GM23338 (cell line): ENCODE measurements around the gene TMEM123. TPM values are rescaled to one million over a fixed set of nuclear protein-coding genes. Genes with fewer than 3 reads are reported as not detected.

Experiments
- ATAC-seq: fragments of 200-7000 bp; cut with Tn5 transposase; 3 replicates; pipeline ENCODE4 v1.9.1; 2020
- DNase-seq: peaks from one replicate; pipeline ENCODE4 v3.0.0-alpha.2; 2015; ENCODE audit warnings: low spot score
- H2AFZ ChIP-seq: fragments of 200-600 bp; sonication (generic); 2 replicates; pipeline ENCODE4 v1.8.0; 2016; ENCODE audit warnings: antibody characterized with exemption, mild to moderate bottlenecking, moderate library complexity
- H3F3A ChIP-seq: fragments of 200-600 bp; sonication (generic); replicated peaks from 2 replicates; pipeline ENCODE4 v1.8.0; 2017; ENCODE audit warnings: antibody characterized with exemption, mixed run types, low read depth
- H3K27ac ChIP-seq: fragments of 200-600 bp; sonication (generic); 2 replicates; pipeline ENCODE4 v1.6.1; 2016; ENCODE audit warnings: low read depth
- H3K27me3 ChIP-seq: fragments of 200-600 bp; sonication (generic); 2 replicates; pipeline ENCODE4 v1.8.0; 2016; ENCODE audit warnings: mild to moderate bottlenecking, mixed run types, moderate library complexity; ENCODE audit not compliant: insufficient read depth
- H3K36me3 ChIP-seq: fragments of 200-600 bp; sonication (generic); 2 replicates; pipeline ENCODE4 v1.8.0; 2016; ENCODE audit warnings: mild to moderate bottlenecking; ENCODE audit not compliant: insufficient read depth
- H3K4me1 ChIP-seq: fragments of 200-600 bp; sonication (generic); 2 replicates; pipeline ENCODE4 v1.8.0; 2016; ENCODE audit warnings: mild to moderate bottlenecking, moderate library complexity; ENCODE audit not compliant: insufficient read depth
- H3K4me2 ChIP-seq: fragments of 200-600 bp; sonication (generic); 2 replicates; pipeline ENCODE4 v1.7.1; 2017; ENCODE audit warnings: mixed run types
- H3K4me3 ChIP-seq: fragments of 200-600 bp; sonication (generic); 2 replicates; pipeline ENCODE4 v1.6.1; 2016; ENCODE audit warnings: mixed run types
- H3K79me2 ChIP-seq: fragments of 200-600 bp; sonication (generic); replicated peaks from 2 replicates; pipeline ENCODE4 v1.8.0; 2017; ENCODE audit warnings: mild to moderate bottlenecking; ENCODE audit not compliant: insufficient read depth
- H3K9me2 ChIP-seq: fragments of 200-600 bp; sonication (generic); 2 replicates; pipeline ENCODE4 v1.8.0; 2017; ENCODE audit not compliant: insufficient read depth
- H4K20me1 ChIP-seq: fragments of 200-600 bp; sonication (generic); replicated peaks from 2 replicates; pipeline ENCODE4 v1.8.0; 2017; ENCODE audit warnings: mild to moderate bottlenecking; ENCODE audit not compliant: insufficient read depth
- H3K27ac Mint-ChIP-seq: 2 replicates; pipeline ENCODE4 v1.8.0; 2020; ENCODE audit warnings: inconsistent platforms, mild to moderate bottlenecking, moderate library complexity, mixed read lengths
- H3K27me3 Mint-ChIP-seq: 3 replicates; pipeline ENCODE4 v1.8.0; 2022; ENCODE audit warnings: low read depth, mild to moderate bottlenecking, moderate library complexity, mixed read lengths, inconsistent platforms; ENCODE audit not compliant: insufficient read depth, poor library complexity
- H3K36me3 Mint-ChIP-seq: 3 replicates; pipeline ENCODE4 v1.8.0; 2021; ENCODE audit warnings: low read depth, mild to moderate bottlenecking, inconsistent platforms, moderate library complexity, mixed read lengths
- H3K4me1 Mint-ChIP-seq: 3 replicates; pipeline ENCODE4 v1.8.0; 2020; ENCODE audit warnings: mild to moderate bottlenecking, inconsistent platforms, mixed read lengths
- H3K4me3 Mint-ChIP-seq: 3 replicates; pipeline ENCODE4 v1.8.0; 2021; ENCODE audit warnings: moderate library complexity, mild to moderate bottlenecking, inconsistent platforms, mixed read lengths
- H3K9me3 Mint-ChIP-seq: 3 replicates; pipeline ENCODE4 v1.8.0; 2020; ENCODE audit warnings: moderate library complexity, mild to moderate bottlenecking, inconsistent platforms, mixed read lengths
- CREB1 ChIP-seq: fragments of 250-450 bp; sonication (Bioruptor Pico); IDR thresholded peaks from 2 replicates; pipeline ENCODE4 v1.5.0; 2020; ENCODE audit warnings: low read depth, mild to moderate bottlenecking, moderate library complexity
- ETS1 ChIP-seq: IDR thresholded peaks from 2 replicates; pipeline ENCODE4 v1.6.1; 2016; ENCODE audit warnings: antibody characterized with exemption
- EZH2 ChIP-seq: fragments of 200-600 bp; sonication (generic); IDR thresholded peaks from one replicate; pipeline ENCODE4 v1.8.0; 2017; ENCODE audit warnings: antibody characterized with exemption, mild to moderate bottlenecking, low read depth; ENCODE audit not compliant: unreplicated experiment
- EZH2phosphoT487 ChIP-seq: fragments of 200-600 bp; sonication (generic); IDR thresholded peaks from one replicate; pipeline ENCODE4 v1.8.1; 2018; ENCODE audit warnings: antibody characterized with exemption; ENCODE audit not compliant: unreplicated experiment
- JUNB ChIP-seq: IDR thresholded peaks from one replicate; pipeline ENCODE4 v1.6.1; 2016; ENCODE audit warnings: antibody characterized with exemption; ENCODE audit not compliant: unreplicated experiment
- NANOG ChIP-seq: IDR thresholded peaks from 2 replicates; pipeline ENCODE4 v1.6.1; 2016; ENCODE audit warnings: antibody characterized with exemption, borderline replicate concordance
- POLR2AphosphoS5 ChIP-seq: IDR thresholded peaks from 2 replicates; pipeline ENCODE4 v1.6.1; 2016; ENCODE audit warnings: antibody characterized with exemption, low read depth
- STAT1 ChIP-seq: IDR thresholded peaks from one replicate; pipeline ENCODE4 v1.6.1; 2016; ENCODE audit warnings: antibody characterized with exemption; ENCODE audit not compliant: unreplicated experiment
- ZNF114 ChIP-seq: fragments of 250-450 bp; sonication (Bioruptor Pico); IDR thresholded peaks from 2 replicates; pipeline ENCODE4 v1.5.0; 2020; ENCODE audit warnings: mild to moderate bottlenecking, moderate library complexity
- ZNF331 ChIP-seq: fragments of 250-450 bp; sonication (Bioruptor Pico); IDR thresholded peaks from 2 replicates; pipeline ENCODE4 v1.5.0; 2020; ENCODE audit warnings: low read depth, mild to moderate bottlenecking, moderate library complexity
- ZNF462 ChIP-seq: fragments of 250-450 bp; sonication (Bioruptor Pico); IDR thresholded peaks from 2 replicates; pipeline ENCODE4 v1.5.0; 2020; ENCODE audit warnings: mild to moderate bottlenecking, moderate library complexity
- polyA plus RNA-seq: library from polyadenylated mRNA; unstranded; fragments of >200 nt; fragmentation: Nextera tagmentation; extraction: Ambion mirVana; gene quantifications from 2 replicates; pipeline ENCODE4 v1.2.1, GENCODE V29; 2016
- total RNA-seq: library from RNA; depleted of rRNA; stranded (reverse); fragments of >200 nt; shearing (Covaris generic); gene quantifications from 2 replicates; pipeline ENCODE4 v1.2.3, GENCODE V29; 2014
- TF ChIP-seq, protein P1 (sequence below), 2 experiments: fragments of 200-600 bp in 1 of 2; sonication (generic) in 1 of 2; conservative IDR thresholded peaks; 2 replicates each; pipeline versions ENCODE4 v1.5.1 to v1.6.1; 2016 to 2017; ENCODE audit warnings: antibody characterized with exemption in 2 of 2, low read depth in 2 of 2, mild to moderate bottlenecking in 2 of 2, moderate library complexity in 1 of 2
- TF ChIP-seq, protein P2 (sequence below): IDR thresholded peaks from one replicate; pipeline ENCODE4 v1.6.1; 2018; ENCODE audit warnings: antibody characterized with exemption; ENCODE audit not compliant: unreplicated experiment

Gene TMEM123
- total and polyA plus RNA-seq, 2 experiments from 2014 or later, result 44.1 to 61.0 TPM

GRCh38 chr11:102367364-102367763 lies 85.2 kb downstream of the TMEM123 start:
- Histone ChIP-seq H3K9me2 (no peaks in the 10 kb centered on the region), H3K27ac (no peak overlapping the region), H3K4me3 (no peak overlapping the region), H4K20me1 (no peaks in the 10 kb centered on the region), H3F3A (no peaks in the 10 kb centered on the region), H3K4me2 (no peak overlapping the region), H2AFZ (no peak overlapping the region), H3K36me3 (peaks cover 9% of the 10 kb centered on the region), H3K79me2 (no peaks in the 10 kb centered on the region; the same call in 1 of the 2 replicates), H3K4me1 (no peaks in the 10 kb centered on the region), H3K27me3 (no peaks in the 10 kb centered on the region)
- H3K27ac Mint-ChIP-seq, result no peak overlapping the region
- DNase-seq, result no peak
- ATAC-seq, result no peak
- no peak for TF ChIP-seq EZH2phosphoT487
- no peak for TF ChIP-seq CREB1 (CRISPR knock-in tag)
- TF ChIP-seq STAT1, result no peak
- no peak for TF ChIP-seq POLR2AphosphoS5
- no peak for TF ChIP-seq NANOG
- TF ChIP-seq ZNF331 (CRISPR knock-in tag), result no peak
- TF ChIP-seq ZNF462, result no peak
- TF ChIP-seq, protein P1, sequence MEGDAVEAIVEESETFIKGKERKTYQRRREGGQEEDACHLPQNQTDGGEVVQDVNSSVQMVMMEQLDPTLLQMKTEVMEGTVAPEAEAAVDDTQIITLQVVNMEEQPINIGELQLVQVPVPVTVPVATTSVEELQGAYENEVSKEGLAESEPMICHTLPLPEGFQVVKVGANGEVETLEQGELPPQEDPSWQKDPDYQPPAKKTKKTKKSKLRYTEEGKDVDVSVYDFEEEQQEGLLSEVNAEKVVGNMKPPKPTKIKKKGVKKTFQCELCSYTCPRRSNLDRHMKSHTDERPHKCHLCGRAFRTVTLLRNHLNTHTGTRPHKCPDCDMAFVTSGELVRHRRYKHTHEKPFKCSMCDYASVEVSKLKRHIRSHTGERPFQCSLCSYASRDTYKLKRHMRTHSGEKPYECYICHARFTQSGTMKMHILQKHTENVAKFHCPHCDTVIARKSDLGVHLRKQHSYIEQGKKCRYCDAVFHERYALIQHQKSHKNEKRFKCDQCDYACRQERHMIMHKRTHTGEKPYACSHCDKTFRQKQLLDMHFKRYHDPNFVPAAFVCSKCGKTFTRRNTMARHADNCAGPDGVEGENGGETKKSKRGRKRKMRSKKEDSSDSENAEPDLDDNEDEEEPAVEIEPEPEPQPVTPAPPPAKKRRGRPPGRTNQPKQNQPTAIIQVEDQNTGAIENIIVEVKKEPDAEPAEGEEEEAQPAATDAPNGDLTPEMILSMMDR (conservative IDR thresholded peaks at IDR 0.05; ENCODE audit: low read depth in 2 of 2), result no peak
- no peak for TF ChIP-seq ETS1
- TF ChIP-seq ZNF114, result no peak
- TF ChIP-seq, protein P2, sequence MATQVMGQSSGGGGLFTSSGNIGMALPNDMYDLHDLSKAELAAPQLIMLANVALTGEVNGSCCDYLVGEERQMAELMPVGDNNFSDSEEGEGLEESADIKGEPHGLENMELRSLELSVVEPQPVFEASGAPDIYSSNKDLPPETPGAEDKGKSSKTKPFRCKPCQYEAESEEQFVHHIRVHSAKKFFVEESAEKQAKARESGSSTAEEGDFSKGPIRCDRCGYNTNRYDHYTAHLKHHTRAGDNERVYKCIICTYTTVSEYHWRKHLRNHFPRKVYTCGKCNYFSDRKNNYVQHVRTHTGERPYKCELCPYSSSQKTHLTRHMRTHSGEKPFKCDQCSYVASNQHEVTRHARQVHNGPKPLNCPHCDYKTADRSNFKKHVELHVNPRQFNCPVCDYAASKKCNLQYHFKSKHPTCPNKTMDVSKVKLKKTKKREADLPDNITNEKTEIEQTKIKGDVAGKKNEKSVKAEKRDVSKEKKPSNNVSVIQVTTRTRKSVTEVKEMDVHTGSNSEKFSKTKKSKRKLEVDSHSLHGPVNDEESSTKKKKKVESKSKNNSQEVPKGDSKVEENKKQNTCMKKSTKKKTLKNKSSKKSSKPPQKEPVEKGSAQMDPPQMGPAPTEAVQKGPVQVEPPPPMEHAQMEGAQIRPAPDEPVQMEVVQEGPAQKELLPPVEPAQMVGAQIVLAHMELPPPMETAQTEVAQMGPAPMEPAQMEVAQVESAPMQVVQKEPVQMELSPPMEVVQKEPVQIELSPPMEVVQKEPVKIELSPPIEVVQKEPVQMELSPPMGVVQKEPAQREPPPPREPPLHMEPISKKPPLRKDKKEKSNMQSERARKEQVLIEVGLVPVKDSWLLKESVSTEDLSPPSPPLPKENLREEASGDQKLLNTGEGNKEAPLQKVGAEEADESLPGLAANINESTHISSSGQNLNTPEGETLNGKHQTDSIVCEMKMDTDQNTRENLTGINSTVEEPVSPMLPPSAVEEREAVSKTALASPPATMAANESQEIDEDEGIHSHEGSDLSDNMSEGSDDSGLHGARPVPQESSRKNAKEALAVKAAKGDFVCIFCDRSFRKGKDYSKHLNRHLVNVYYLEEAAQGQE, result no peak
- TF ChIP-seq JUNB, result no peak
- no peak for TF ChIP-seq EZH2
- peaks cover 4% of the 10 kb centered on the region; the same call in 1 of the 3 replicates for H3K9me3 Mint-ChIP-seq
- no peaks in the 10 kb centered on the region for H3K4me1 Mint-ChIP-seq
- H3K4me3 Mint-ChIP-seq, result no peak overlapping the region
- peaks cover 41% of the 10 kb centered on the region for H3K36me3 Mint-ChIP-seq
- no peaks in the 10 kb centered on the region for H3K27me3 Mint-ChIP-seq
